ENCODE measurements around the gene CLEC20A.
"Not testable (repeated sequence)": the region's sequence is repeated elsewhere in the genome, so short reads cannot be mapped to it uniquely, and the experiment has no call there.

Gene CLEC20A

GRCh38 chr1:178528953-178529335 lies 32.2 kb upstream of the CLEC20A start:
- no peak for DNase-seq

- no peak for DNase-seq
Observed at GRCh38 chr1:178528228-178528952, 31.6 kb upstream of the CLEC20A start.

- DNase-seq: no peak
Observed at GRCh38 chr1:178527117-178527516, 30.4 kb upstream of the CLEC20A start.

GRCh38 chr1:178521241-178521640 lies 24.5 kb upstream of the CLEC20A start:
- DNase-seq: no peak

GRCh38 chr1:178520803-178521202 lies 24.0 kb upstream of the CLEC20A start:
- DNase-seq: no peak

- DNase-seq: no peak
Observed at GRCh38 chr1:178518894-178519293, 22.1 kb upstream of the CLEC20A start.

GRCh38 chr1:178516110-178516509 lies 19.3 kb upstream of the CLEC20A start:
- DNase-seq: no peak

- DNase-seq: no peak
Observed at GRCh38 chr1:178513278-178513983, 16.7 kb upstream of the CLEC20A start.

GRCh38 chr1:178512566-178513277 lies 16.0 kb upstream of the CLEC20A start, which contains the start of gene TEX35:
TEX35 (plus strand) TSS chr1:178513109; CDS start chr1:178513189, 80 bp downstream.
- no peak for DNase-seq

- no peak for DNase-seq
Observed at GRCh38 chr1:178510155-178510554, 13.4 kb upstream of the CLEC20A start.

GRCh38 chr1:178509414-178510007 lies 12.7 kb upstream of the CLEC20A start:
- DNase-seq: no peak

GRCh38 chr1:178506669-178507068 lies 9.9 kb upstream of the CLEC20A start:
- DNase-seq: no peak

- no peak for DNase-seq
Observed at GRCh38 chr1:178506177-178506576, 9.4 kb upstream of the CLEC20A start.

GRCh38 chr1:178504286-178504685 lies 7.5 kb upstream of the CLEC20A start:
- no peak for DNase-seq

- no peak for DNase-seq
Observed at GRCh38 chr1:178503849-178504248, 7.1 kb upstream of the CLEC20A start.

- DNase-seq: not testable (repeated sequence)
Observed at GRCh38 chr1:178503316-178503715, 6.6 kb upstream of the CLEC20A start.

GRCh38 chr1:178502856-178503255 lies 6.1 kb upstream of the CLEC20A start:
- DNase-seq: no peak

- DNase-seq: no peak
Observed at GRCh38 chr1:178502330-178502714, 5.6 kb upstream of the CLEC20A start.

- peak; percentile 37 for DNase-seq
Observed at GRCh38 chr1:178501705-178502329, 5.1 kb upstream of the CLEC20A start.

- no peak for DNase-seq
Observed at GRCh38 chr1:178500936-178501554, 4.3 kb upstream of the CLEC20A start.

- DNase-seq: no peak
Observed at GRCh38 chr1:178500091-178500770, 3.5 kb upstream of the CLEC20A start.
